Body of pancreas (tissue), 4 donors: ENCODE data around the gene TFEC. TPM values are rescaled to one million over a fixed set of nuclear protein-coding genes. Genes with fewer than 3 reads are reported as not detected.
A peak's percentile ranks its signal among the peaks of the same experiment; 100 is the strongest.
"Not testable (repeated sequence)": the region's sequence is repeated elsewhere in the genome, so short reads cannot be mapped to it uniquely, and the experiment has no call there.

ENCODE experiments used
- ATAC-seq: fragments of 150-250 bp; one replicate; pipeline ENCODE4 v1.9.1; 2016
- DNase-seq, 4 donors: peaks; one replicate each; pipeline ENCODE4 v3.0.0-alpha.2; 2019
- H3K27ac ChIP-seq, 4 donors: fragments of 200-600 bp; sonication (generic); 1 replicate in 3 of 4; 2 replicates in 1 of 4; pipeline versions ENCODE4 v1.5.1 to v1.6.1; 2016 to 2019; ENCODE audit warnings: mild to moderate bottlenecking in 1 of 4, mixed read lengths in 1 of 4, moderate library complexity in 1 of 4
- H3K27me3 ChIP-seq, 2 donors: fragments of 200-600 bp; sonication (generic); one replicate each; pipeline ENCODE4 v1.6.0; 2016; ENCODE audit warnings: mild to moderate bottlenecking in 1 of 2
- H3K36me3 ChIP-seq, 2 donors: fragments of 200-600 bp; sonication (generic); replicated peaks in 1 of 2; 2 replicates each; pipeline ENCODE4 v1.5.1; 2016; ENCODE audit warnings: low read depth in 2 of 2; ENCODE audit not compliant: insufficient read depth in 1 of 2
- H3K4me1 ChIP-seq: fragments of 200-600 bp; sonication (generic); one replicate; pipeline ENCODE4 v1.6.0; 2016
- H3K4me3 ChIP-seq, 2 donors: fragments of 200-600 bp; sonication (generic); 1 replicate in 1 of 2; 2 replicates in 1 of 2; pipeline ENCODE4 v1.5.1; 2016 to 2019
- H3K9me3 ChIP-seq, 3 donors: fragments of 200-600 bp; sonication (generic); 1 replicate in 2 of 3; 2 replicates in 1 of 3; pipeline ENCODE4 v1.5.1; 2016
- CTCF ChIP-seq, 7 experiments: fragments of 450-650 bp in 4 of 7; fragments of 200-600 bp in 3 of 7; sonication (generic) in 3 of 7; IDR thresholded peaks; one replicate each; pipeline ENCODE4 v1.5.1; 2016 to 2019; ENCODE audit warnings: antibody characterized with exemption in 7 of 7
- POLR2A ChIP-seq, 3 donors: fragments of 450-650 bp; IDR thresholded peaks; one replicate each; pipeline ENCODE4 v1.6.1; 2016; ENCODE audit warnings: antibody characterized with exemption in 3 of 3, mild to moderate bottlenecking in 2 of 3
- WGBS, 2 donors: methylation state at CpG; one replicate each; pipeline ENCODE4 v1.1.5; 2017; 5-methylcytosine and 5-hydroxymethylcytosine counted together
- intact Hi-C: fragments of 100-400 bp; cut with DNase I; formaldehyde crosslinking; loops from one replicate; pipeline ENCODE4 v1.15.1; 2023
- total RNA-seq, 2 donors: library from RNA; depleted of rRNA; stranded (reverse); fragments of >200 nt; gene quantifications; one replicate each; pipeline ENCODE4 v1.1.0, GENCODE V29; 2016

TFEC gene
- total RNA-seq, 2 donors from 2014 or later, result 0.33 to 2.3 TPM

- ATAC-seq (no peak), DNase-seq (peak in 1 of 4 donors; percentile 3)
- H3K36me3 ChIP-seq, result no peaks in the 10 kb centered on the region
- WGBS, 2 donors, result 52 to 64% methylated on average over 1 of the region's 1 CpG
- no peaks in the 10 kb centered on the region for H3K4me1 ChIP-seq
- no peaks in the 10 kb centered on the region for H3K9me3 ChIP-seq
- TF ChIP-seq CTCF (IDR thresholded peaks at IDR 0.05), result no peak
- no peak for TF ChIP-seq POLR2A (IDR thresholded peaks at IDR 0.05)
- H3K27me3 ChIP-seq, result no peaks in the 10 kb centered on the region
- intact Hi-C loops, result no loop called here
- no peak overlapping the region for H3K4me3 ChIP-seq
- H3K27ac ChIP-seq, result peak overlapping the region in 1 of 4 donors; percentile 9
These were observed 5.4 kb downstream of the TFEC start for GRCh38 chr7:116024826-116025809.

- 70 to 77% methylated on average over 2 of the region's 2 CpGs for WGBS, 2 donors
- no peak overlapping the region for H3K4me3 ChIP-seq
- no peaks in the 10 kb centered on the region for H3K36me3 ChIP-seq
- no peak overlapping the region for H3K27ac ChIP-seq
- ATAC-seq (no peak), DNase-seq (no peak)
- intact Hi-C loops, result no loop called here
- no peaks in the 10 kb centered on the region for H3K9me3 ChIP-seq
- no peak for TF ChIP-seq POLR2A (IDR thresholded peaks at IDR 0.05)
- no peak for TF ChIP-seq CTCF (IDR thresholded peaks at IDR 0.05)
- no peaks in the 10 kb centered on the region for H3K27me3 ChIP-seq
- no peaks in the 10 kb centered on the region for H3K4me1 ChIP-seq
These were observed 9.3 kb downstream of the TFEC start for GRCh38 chr7:116021237-116021636.

DNA sequence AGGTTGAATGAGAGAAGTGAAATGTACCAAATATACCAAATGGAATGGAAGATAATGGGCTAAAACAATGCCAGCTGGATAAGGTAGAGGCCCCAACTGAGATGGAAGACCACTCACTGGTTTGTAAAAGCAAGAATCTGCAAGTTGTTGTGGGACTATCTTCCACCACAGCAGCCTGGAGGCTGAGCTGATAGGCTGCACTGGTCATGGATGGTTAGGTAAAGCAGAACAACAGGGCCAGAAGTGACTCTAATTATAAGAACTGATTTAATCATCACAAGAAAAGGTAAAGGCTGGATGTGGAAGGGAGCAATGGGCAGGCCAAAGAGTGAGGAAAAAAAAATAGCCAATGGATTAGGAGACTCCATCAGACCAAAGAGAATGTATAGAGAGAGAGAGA lies 11.8 kb downstream of the TFEC start:
- no peaks in the 10 kb centered on the region for H3K27me3 ChIP-seq
- no peak for ATAC-seq
- no peak overlapping the region for H3K4me3 ChIP-seq
- intact Hi-C loops, result no loop called here
- no peaks in the 10 kb centered on the region for H3K36me3 ChIP-seq
- no peak for TF ChIP-seq POLR2A (IDR thresholded peaks at IDR 0.05)
- no peak for TF ChIP-seq CTCF (IDR thresholded peaks at IDR 0.05)
- H3K9me3 ChIP-seq, result no peaks in the 10 kb centered on the region
- DNase-seq, result no peak
- H3K27ac ChIP-seq, result no peak overlapping the region
- no peaks in the 10 kb centered on the region for H3K4me1 ChIP-seq

- H3K4me3 ChIP-seq, result no peak overlapping the region
- TF ChIP-seq CTCF (IDR thresholded peaks at IDR 0.05) (no peak), POLR2A (IDR thresholded peaks at IDR 0.05) (no peak)
- DNase-seq (no peak), ATAC-seq (no peak)
- H3K27me3 ChIP-seq, result no peaks in the 10 kb centered on the region
- H3K27ac ChIP-seq, result no peak overlapping the region
- H3K4me1 ChIP-seq, result no peaks in the 10 kb centered on the region
- H3K36me3 ChIP-seq, result no peaks in the 10 kb centered on the region
- no peaks in the 10 kb centered on the region for H3K9me3 ChIP-seq
- intact Hi-C loops, result no loop called here
These were observed 16.9 kb downstream of the TFEC start for GRCh38 chr7:116013675-116014074.

DNA sequence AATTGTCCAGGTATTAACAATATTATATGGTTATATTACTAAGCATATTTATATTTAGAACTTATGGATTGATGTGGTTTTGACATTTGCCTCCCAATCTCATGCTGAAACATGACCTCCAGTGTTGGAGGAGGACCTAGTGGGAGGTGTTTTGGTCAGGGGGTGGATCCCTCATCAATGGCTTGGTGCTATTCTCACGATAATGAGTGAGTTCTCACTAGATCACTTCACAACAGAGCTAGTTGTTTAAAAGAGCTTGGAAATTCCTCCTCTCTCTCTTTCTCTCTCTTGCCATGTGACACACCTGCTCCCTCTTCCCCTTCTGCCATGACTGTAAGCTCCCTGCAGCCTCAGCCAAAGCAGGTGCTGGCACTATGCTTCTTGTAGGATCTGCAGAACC lies 19.0 kb downstream of the TFEC start:
- intact Hi-C loops, result no loop called here
- Histone ChIP-seq H3K27me3 (no peaks in the 10 kb centered on the region), H3K36me3 (no peaks in the 10 kb centered on the region), H3K4me3 (no peak overlapping the region), H3K27ac (no peak overlapping the region), H3K4me1 (no peaks in the 10 kb centered on the region), H3K9me3 (no peaks in the 10 kb centered on the region)
- DNase-seq, result no peak
- no peak for ATAC-seq
- no peak for TF ChIP-seq CTCF (IDR thresholded peaks at IDR 0.05)
- no peak for TF ChIP-seq POLR2A (IDR thresholded peaks at IDR 0.05)
- 0 to 15% methylated on average over 1 of the region's 1 CpG for WGBS, 2 donors

DNA sequence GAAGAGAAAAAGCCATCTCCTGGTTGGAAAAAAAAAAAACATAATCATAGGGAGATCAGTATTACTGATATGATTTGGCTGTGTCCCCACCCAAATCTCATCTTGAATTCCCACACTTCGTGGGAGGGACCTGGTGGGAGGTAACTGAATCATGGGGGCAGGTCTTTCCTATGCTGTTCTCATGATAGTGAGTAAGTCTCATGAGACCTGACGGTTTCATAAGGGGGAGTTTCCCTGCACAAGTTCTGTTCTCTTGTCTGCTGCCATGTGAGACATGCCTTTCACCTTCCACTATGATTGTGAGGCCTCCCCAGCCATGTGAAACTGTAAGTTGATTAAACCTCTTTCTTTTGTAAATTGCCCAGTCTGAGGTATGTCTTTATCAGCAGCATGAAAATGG lies 25.8 kb downstream of the TFEC start:
- 73 to 78% methylated on average over 2 of the region's 2 CpGs for WGBS, 2 donors
- intact Hi-C loops, ATAC-seq, H3K4me1 ChIP-seq, H3K27me3 ChIP-seq, H3K4me3 ChIP-seq, H3K27ac ChIP-seq, H3K9me3 ChIP-seq, H3K36me3 ChIP-seq, DNase-seq: not testable (repeated sequence)
